ENCODE results near the gene RAD9A.
A peak's percentile ranks its signal among the peaks of the same experiment; 100 is the strongest.

The RAD9A gene

GRCh38 chr11:67376873-67377808 lies 14.6 kb upstream of the RAD9A start:
- TF ChIP-seq, protein P1, sequence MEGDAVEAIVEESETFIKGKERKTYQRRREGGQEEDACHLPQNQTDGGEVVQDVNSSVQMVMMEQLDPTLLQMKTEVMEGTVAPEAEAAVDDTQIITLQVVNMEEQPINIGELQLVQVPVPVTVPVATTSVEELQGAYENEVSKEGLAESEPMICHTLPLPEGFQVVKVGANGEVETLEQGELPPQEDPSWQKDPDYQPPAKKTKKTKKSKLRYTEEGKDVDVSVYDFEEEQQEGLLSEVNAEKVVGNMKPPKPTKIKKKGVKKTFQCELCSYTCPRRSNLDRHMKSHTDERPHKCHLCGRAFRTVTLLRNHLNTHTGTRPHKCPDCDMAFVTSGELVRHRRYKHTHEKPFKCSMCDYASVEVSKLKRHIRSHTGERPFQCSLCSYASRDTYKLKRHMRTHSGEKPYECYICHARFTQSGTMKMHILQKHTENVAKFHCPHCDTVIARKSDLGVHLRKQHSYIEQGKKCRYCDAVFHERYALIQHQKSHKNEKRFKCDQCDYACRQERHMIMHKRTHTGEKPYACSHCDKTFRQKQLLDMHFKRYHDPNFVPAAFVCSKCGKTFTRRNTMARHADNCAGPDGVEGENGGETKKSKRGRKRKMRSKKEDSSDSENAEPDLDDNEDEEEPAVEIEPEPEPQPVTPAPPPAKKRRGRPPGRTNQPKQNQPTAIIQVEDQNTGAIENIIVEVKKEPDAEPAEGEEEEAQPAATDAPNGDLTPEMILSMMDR (IDR thresholded peaks at IDR 0.05; ENCODE audit: low read depth, low read length), result no peak
- H3K4me3 ChIP-seq (ENCODE audit: low read depth, low read length), result no peak overlapping the region

GRCh38 chr11:67378544-67378943 lies 13.2 kb upstream of the RAD9A start:
- no peak overlapping the region for H3K4me3 ChIP-seq (ENCODE audit: low read depth, low read length)
- TF ChIP-seq, protein P1 (IDR thresholded peaks at IDR 0.05; ENCODE audit: low read depth, low read length), result no peak

GRCh38 chr11:67379061-67380058 lies 12.4 kb upstream of the RAD9A start:
- TF ChIP-seq, protein P1 (IDR thresholded peaks at IDR 0.05; ENCODE audit: low read depth, low read length), result no peak
- H3K4me3 ChIP-seq (ENCODE audit: low read depth, low read length), result no peak overlapping the region

DNA sequence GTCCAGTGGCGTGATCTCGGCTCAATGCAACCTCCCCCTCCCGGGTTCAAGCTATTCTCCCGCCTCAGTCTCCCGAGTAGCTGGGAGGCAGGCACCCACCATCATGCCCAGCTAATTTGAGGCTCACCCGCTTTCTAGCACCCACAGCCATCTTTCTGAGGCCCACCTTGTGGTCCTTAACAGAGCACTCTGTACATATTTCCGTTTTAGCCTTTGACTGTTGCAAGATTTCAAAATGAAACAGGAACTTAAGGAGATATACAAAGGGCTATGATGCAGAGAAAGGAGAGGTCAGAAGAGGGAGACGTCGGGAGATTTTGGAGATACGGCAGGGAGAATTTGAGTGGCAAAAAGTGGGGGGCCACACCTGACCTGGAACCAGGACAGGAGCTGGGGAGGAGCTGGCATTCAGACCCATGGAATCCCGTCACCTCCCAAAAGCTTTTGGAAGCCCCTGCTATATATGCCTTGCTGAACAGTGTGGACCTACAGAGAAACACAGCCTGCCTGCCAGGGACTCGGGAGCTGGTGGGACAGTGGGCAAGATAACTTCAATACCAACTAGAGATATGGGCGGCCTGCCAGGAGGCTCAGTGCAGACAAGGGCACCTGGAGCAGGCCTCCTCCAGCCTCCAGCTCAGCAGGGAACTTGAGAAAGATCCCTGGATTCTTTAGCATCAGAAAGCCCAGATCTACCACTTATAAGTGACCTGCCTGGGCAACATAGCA lies 10.4 kb upstream of the RAD9A start:
- no peak overlapping the region for H3K4me3 ChIP-seq (ENCODE audit: low read depth, low read length)

DNA sequence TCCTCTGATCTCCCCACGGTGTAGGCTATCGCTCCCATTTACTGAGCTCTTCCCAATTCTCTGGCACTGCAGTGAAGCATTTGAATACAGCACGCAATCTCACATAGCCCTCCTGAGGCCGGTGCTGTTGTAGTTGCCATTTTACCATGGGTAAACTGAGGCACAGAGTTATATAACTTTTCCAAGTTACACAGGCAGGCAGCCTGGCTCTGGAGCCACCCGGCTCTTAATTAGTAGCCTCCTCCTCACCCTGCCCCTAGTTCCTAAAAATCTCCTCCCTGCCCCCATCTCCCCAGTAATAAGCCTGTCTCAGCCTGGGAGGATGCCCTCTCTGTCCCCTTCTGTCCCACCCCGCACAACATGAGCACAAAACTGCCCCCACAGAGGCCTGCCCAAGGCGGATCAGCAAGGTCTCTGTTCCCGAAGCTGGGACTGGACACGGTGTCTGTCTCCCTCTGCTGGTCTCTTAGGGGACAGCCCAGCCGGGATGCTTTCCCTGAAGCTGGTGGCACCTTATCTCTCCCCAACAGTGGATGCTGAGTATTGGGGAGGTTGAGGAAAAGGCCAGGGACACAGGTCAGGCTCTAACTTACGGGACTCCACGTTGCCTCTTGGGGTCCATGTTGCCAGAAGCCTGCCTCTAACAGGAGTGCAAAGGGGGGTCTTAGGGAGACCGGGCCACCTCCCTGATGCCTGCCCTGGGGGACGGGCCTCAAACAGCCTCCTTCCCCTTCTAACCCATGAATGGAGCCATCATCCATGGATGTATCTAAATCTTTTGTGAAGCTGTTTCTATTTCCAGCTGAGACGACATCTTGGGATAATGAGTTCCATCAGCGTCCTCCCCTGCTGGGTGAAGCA lies 9.3 kb upstream of the RAD9A start:
- no peak overlapping the region for H3K4me3 ChIP-seq (ENCODE audit: low read depth, low read length)
- TF ChIP-seq, protein P1 (IDR thresholded peaks at IDR 0.05; ENCODE audit: low read depth, low read length), result peak; percentile 98

More for the DNA sequence above, 10.4 kb upstream of the RAD9A start:
- TF ChIP-seq, protein P1 (IDR thresholded peaks at IDR 0.05; ENCODE audit: low read depth, low read length), result no peak

- TF ChIP-seq, protein P1 (IDR thresholded peaks at IDR 0.05; ENCODE audit: low read depth, low read length), result no peak
- no peak overlapping the region for H3K4me3 ChIP-seq (ENCODE audit: low read depth, low read length)
These were observed 6.9 kb upstream of the RAD9A start for GRCh38 chr11:67384851-67385366.
